Smooth muscle cell (in vitro differentiated cells): ENCODE results near the gene MIER2. TPM values are rescaled to one million over a fixed set of nuclear protein-coding genes. Genes with fewer than 3 reads are reported as not detected.

Source experiments
- DNase-seq: peaks from one replicate; lab custom pipeline; 2025; ENCODE audit not compliant: unreplicated experiment; lab: John Stamatoyannopoulos, UW
- H2AFZ ChIP-seq: fragments of 200-600 bp; sonication (generic); 2 replicates; pipeline ENCODE4 v1.6.0; 2016; ENCODE audit warnings: antibody characterized with exemption, low read depth, mild to moderate bottlenecking
- H3F3A ChIP-seq: fragments of 200-600 bp; sonication (generic); 2 replicates; pipeline ENCODE4 v1.6.0; 2017; ENCODE audit warnings: antibody characterized with exemption, low read depth
- H3K27ac ChIP-seq: fragments of 200-600 bp; sonication (generic); 2 replicates; pipeline ENCODE4 v1.5.1; 2016; ENCODE audit warnings: low read depth, mild to moderate bottlenecking
- H3K27me3 ChIP-seq: fragments of 200-600 bp; sonication (generic); 2 replicates; pipeline ENCODE4 v1.6.1; 2016; ENCODE audit warnings: low read depth, mild to moderate bottlenecking
- H3K36me3 ChIP-seq: fragments of 200-600 bp; sonication (generic); 2 replicates; pipeline ENCODE4 v1.5.1; 2016; ENCODE audit warnings: low read depth
- H3K4me1 ChIP-seq: fragments of 200-600 bp; sonication (generic); 2 replicates; pipeline ENCODE4 v1.5.1; 2016; ENCODE audit warnings: low read depth
- H3K4me2 ChIP-seq: fragments of 200-600 bp; sonication (generic); 2 replicates; pipeline ENCODE4 v1.6.0; 2016; ENCODE audit warnings: mild to moderate bottlenecking
- H3K4me3 ChIP-seq: fragments of 200-600 bp; sonication (generic); 2 replicates; pipeline ENCODE4 v1.5.1; 2016; ENCODE audit warnings: mild to moderate bottlenecking
- H3K79me2 ChIP-seq: fragments of 200-600 bp; sonication (generic); 2 replicates; pipeline ENCODE4 v1.6.0; 2016; ENCODE audit warnings: low read depth, mild to moderate bottlenecking
- H3K9ac ChIP-seq: fragments of 200-600 bp; sonication (generic); 2 replicates; pipeline ENCODE4 v1.6.0; 2016; ENCODE audit warnings: low read depth
- H3K9me3 ChIP-seq: fragments of 200-600 bp; sonication (generic); replicated peaks from 2 replicates; pipeline ENCODE4 v1.5.1; 2016; ENCODE audit warnings: low read depth
- H4K20me1 ChIP-seq: fragments of 200-600 bp; sonication (generic); 2 replicates; pipeline ENCODE4 v1.6.0; 2016; ENCODE audit warnings: low read depth
- CTCF ChIP-seq: fragments of 200-600 bp; sonication (generic); IDR thresholded peaks from 2 replicates; pipeline ENCODE4 v1.5.1; 2017; ENCODE audit warnings: borderline replicate concordance, mild to moderate bottlenecking, antibody characterized with exemption; ENCODE audit not compliant: insufficient read depth, poor library complexity, severe bottlenecking
- WGBS: methylation state at CpG from one replicate; pipeline ENCODE4 v1.1.7; 2016; ENCODE audit warnings: low lambda C conversion rate; 5-methylcytosine and 5-hydroxymethylcytosine counted together
- polyA plus RNA-seq: library from polyadenylated mRNA; unstranded; fragments of >200 nt; fragmentation: Nextera tagmentation; extraction: Ambion mirVana; gene quantifications from 2 replicates; pipeline ENCODE4 v1.2.1, GENCODE V29; 2016
- total RNA-seq: library from RNA; depleted of rRNA; stranded (reverse); fragments of >200 nt; gene quantifications from 2 replicates; pipeline ENCODE4 v1.2.3, GENCODE V29; 2014

Gene MIER2
- total and polyA plus RNA-seq, 2 experiments from 2014 or later, result 12.7 to 79.7 TPM

GRCh38 chr19:391207-391557 lies 46.6 kb upstream of the MIER2 start:
- Histone ChIP-seq H3K27ac (no peak overlapping the region), H3K27me3 (no peaks in the 10 kb centered on the region), H3K9ac (no peak overlapping the region), H3K4me1 (peaks cover 2% of the 10 kb centered on the region), H3K36me3 (no peaks in the 10 kb centered on the region), H3K9me3 (no peaks in the 10 kb centered on the region), H3K4me2 (no peak overlapping the region), H3F3A (no peaks in the 10 kb centered on the region), H3K79me2 (no peaks in the 10 kb centered on the region), H2AFZ (no peak overlapping the region), H4K20me1 (no peaks in the 10 kb centered on the region), H3K4me3 (no peak overlapping the region)
- no peak for DNase-seq
- 93% methylated on average over 2 of the region's 2 CpGs for WGBS
- TF ChIP-seq CTCF, result no peak

DNA sequence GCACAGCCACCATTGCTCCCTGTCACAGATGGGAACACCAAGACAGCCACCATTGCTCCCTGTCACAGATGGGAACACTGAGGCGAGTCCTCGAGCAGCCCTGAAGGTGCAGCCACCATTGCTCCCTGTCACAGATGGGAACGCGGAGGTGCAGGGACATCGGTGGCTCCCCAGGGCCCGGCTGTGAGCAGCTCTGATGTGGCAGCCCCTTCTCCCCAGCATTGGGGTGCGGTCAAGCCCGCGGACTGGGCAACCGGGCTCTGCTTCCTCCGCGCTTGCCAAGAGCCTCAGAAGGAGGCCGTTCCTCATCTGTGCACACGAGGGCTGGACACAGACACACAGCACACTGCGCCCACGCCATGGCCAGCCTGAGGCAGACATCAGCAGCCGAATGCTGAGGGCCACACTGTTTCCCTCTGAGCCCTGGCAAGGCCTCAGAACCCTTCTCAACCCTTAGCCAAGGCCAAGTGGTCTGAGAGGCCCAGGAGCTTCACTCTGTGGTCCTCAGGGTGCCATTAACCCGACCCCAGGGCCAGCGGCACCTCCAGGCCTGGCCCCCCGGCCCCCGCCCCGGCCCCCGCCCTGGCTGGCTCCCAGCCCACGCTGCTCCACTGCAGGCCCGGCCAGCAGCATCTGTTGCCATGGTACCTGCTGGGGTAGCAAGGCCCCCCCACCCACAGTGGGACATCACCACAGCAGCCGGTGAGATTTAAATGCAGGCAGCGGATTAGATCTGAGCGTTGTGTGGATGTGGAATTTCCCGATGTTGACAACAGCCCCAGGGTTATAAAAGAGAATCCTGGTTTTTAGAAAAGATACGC lies 46.0 kb upstream of the MIER2 start:
- Histone ChIP-seq H3K27me3 (no peaks in the 10 kb centered on the region), H3K79me2 (no peaks in the 10 kb centered on the region), H4K20me1 (no peaks in the 10 kb centered on the region), H3K9me3 (no peaks in the 10 kb centered on the region), H3K4me2 (no peak overlapping the region), H3K4me1 (peaks cover 3% of the 10 kb centered on the region), H3K4me3 (no peak overlapping the region), H3K27ac (no peak overlapping the region), H3F3A (no peaks in the 10 kb centered on the region), H2AFZ (no peak overlapping the region), H3K9ac (no peak overlapping the region), H3K36me3 (no peaks in the 10 kb centered on the region)
- no peak for DNase-seq
- TF ChIP-seq CTCF, result no peak
- 84% methylated on average over 27 of the region's 30 CpGs for WGBS

- no peak for TF ChIP-seq CTCF
- Histone ChIP-seq H3F3A (no peaks in the 10 kb centered on the region), H4K20me1 (no peaks in the 10 kb centered on the region), H3K27me3 (no peaks in the 10 kb centered on the region), H3K27ac (no peak overlapping the region), H3K79me2 (no peaks in the 10 kb centered on the region), H3K36me3 (no peaks in the 10 kb centered on the region), H3K9me3 (no peaks in the 10 kb centered on the region), H2AFZ (no peak overlapping the region), H3K4me3 (no peak overlapping the region), H3K4me2 (no peak overlapping the region), H3K9ac (no peak overlapping the region), H3K4me1 (peaks cover 3% of the 10 kb centered on the region)
- WGBS, result 87% methylated on average over 10 of the region's 12 CpGs
- no peak for DNase-seq
Observed at GRCh38 chr19:389935-390289, 45.3 kb upstream of the MIER2 start.
